Smooth muscle cell of bladder (primary cell): Measurements from ENCODE around the gene C1QTNF12. TPM values are rescaled to one million over a fixed set of nuclear protein-coding genes. Genes with fewer than 3 reads are reported as not detected.

Source experiments
- total RNA-seq: library from RNA; depleted of rRNA; stranded (reverse); fragments of >200 nt; gene quantifications from 2 replicates; pipeline ENCODE4 v1.2.3, GENCODE V29; 2014

The C1QTNF12 gene
- 0.83 and 1.3 TPM in 2 replicates for total RNA-seq

DNA sequence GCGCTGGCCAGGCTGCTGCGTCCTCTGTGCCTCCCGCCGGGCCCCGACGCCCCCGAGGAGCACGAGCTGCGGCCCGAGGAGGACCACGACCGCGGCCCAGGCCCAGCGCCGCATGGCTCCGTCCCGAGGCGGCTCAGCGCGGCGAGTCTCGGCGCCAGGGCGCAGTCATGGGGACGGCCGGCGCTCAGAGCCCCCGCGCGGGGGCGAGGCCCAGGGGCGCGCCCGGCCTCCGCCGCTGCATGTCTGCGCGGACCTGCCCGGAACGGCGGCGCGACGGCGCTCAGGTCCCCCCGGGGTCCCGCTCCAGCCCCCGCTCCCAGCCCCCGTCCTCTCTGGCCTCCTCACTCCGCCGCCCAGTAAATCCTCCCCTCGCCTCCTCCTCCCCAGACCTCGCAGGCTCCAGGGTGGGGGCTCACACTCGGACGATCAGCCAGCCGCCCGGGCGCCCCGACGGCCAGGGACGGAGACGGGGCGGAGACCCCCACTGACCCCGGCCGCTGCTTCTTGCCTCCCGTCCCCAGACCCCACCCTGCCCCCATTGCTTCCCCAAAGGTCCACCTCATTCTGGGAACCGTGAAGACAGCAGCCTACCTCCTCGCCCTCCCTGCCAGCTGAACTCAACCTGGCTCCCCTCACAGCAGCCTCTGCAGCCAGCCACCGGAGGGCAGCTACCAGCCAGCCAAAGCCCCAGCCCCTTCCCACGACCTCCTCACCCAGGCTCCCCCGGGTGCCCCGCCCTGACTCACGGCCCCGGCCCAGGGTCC lies at the start of gene C1QTNF12:
C1QTNF12 (minus strand) TSS at position 146 of the 764 bp plus-strand sequence; CDS start at position 114, 32 bp downstream.

DNA sequence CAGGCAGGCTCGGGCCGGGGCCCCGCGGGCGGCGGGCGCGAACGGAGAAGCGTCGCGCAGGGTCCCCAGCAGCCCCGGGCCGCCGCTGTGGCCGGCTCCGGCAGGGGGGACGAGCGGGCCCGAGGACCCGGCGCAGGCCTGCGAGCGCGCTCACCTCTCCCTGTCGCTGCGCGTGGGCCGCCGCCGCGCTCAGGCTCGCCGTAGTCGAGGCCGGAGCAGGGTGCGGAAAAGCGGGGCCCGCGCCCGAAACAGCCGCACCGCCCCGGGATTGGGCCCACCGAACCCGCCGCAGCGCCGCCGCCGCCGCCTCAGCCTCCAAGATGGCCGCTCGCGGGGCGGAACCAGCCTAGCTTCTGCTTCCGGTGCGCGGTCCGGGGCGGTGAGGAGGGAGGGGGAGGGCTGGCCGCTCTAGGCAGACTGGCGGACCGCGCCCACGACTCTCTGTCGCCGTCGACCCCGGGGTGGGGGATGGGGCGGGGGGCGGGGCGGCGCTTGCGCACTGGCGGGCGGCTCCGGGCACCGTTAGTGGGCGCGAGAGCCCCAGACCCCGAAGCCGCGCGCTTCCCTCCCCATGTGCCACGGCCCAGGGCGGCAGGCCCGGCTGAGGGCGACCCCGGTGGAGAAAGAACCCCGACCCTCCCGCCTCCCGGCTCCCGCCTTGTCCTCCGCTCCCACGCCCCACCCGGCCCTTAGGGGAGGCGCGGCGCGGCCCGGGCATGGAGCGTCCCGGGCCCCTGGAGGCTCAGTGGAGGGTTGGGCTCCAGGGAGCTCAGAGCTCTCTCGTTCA lies 27.2 kb upstream of the C1QTNF12 start, which contains the start of gene UBE2J2:
UBE2J2 (minus strand) TSS at position 343 of the 787 bp plus-strand sequence. CDS start 5,862 bp downstream, outside the sequence.

DNA sequence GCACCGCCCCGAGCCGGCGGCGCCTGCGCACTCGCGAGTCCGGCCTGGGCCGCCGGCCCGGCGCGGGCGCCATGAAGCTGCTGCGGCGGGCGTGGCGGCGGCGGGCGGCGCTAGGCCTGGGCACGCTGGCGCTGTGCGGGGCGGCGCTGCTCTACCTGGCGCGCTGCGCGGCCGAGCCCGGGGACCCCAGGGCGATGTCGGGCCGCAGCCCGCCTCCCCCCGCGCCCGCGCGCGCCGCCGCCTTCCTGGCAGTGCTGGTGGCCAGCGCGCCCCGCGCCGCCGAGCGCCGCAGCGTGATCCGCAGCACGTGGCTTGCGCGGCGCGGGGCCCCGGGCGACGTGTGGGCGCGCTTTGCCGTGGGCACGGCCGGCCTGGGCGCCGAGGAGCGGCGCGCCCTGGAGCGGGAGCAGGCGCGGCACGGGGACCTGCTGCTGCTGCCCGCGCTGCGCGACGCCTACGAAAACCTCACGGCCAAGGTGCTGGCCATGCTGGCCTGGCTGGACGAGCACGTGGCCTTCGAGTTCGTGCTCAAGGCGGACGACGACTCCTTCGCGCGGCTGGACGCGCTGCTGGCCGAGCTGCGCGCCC lies 14.2 kb downstream of the C1QTNF12 start, which contains the start of gene B3GALT6:
B3GALT6 (plus strand) TSS at position 30 of the 588 bp plus-strand sequence; CDS start at position 72, 42 bp downstream.

DNA sequence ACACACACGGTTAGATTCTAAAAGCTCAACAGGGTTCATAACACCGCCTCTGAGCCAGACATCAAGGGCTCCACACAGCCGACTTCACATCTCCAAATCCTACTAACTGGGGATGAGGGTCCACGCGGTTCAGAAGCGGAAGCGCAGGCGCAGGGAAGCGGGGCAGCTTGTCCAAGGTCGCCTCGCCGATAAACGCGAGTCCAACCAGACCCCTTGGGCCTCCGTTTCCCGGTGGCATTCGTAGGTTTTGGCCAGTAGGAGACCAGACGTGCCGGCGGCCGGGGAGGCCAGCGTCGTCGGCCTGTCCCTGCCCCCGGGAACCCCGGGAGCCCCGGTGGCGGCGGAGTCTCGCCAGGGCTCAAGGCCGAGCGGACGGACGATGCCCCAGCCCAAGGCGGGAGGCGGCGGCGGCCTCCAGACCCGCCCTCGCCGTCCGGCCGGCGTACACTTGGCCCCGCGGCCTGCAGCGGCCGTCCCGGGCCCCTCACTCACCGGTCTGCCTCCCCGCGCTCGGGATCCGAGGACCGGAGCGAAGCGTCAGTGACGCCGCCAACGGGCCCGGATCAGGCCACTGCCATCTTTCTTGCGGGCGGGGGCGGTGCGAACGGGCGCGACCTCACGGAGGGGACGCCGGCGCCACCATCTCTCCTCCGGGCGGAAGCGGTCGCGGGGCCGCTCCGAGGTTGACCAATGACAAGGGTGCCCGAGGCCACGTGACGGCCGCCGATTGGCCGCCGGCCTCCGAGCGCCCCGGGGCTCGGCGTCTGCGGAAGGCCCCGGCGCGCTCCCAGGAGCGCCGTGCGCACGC lies 14.9 kb downstream of the C1QTNF12 start, which contains the start of gene SDF4:
SDF4 (minus strand) TSS at position 602 of the 808 bp plus-strand sequence. CDS start 3,229 bp downstream, outside the sequence.

DNA sequence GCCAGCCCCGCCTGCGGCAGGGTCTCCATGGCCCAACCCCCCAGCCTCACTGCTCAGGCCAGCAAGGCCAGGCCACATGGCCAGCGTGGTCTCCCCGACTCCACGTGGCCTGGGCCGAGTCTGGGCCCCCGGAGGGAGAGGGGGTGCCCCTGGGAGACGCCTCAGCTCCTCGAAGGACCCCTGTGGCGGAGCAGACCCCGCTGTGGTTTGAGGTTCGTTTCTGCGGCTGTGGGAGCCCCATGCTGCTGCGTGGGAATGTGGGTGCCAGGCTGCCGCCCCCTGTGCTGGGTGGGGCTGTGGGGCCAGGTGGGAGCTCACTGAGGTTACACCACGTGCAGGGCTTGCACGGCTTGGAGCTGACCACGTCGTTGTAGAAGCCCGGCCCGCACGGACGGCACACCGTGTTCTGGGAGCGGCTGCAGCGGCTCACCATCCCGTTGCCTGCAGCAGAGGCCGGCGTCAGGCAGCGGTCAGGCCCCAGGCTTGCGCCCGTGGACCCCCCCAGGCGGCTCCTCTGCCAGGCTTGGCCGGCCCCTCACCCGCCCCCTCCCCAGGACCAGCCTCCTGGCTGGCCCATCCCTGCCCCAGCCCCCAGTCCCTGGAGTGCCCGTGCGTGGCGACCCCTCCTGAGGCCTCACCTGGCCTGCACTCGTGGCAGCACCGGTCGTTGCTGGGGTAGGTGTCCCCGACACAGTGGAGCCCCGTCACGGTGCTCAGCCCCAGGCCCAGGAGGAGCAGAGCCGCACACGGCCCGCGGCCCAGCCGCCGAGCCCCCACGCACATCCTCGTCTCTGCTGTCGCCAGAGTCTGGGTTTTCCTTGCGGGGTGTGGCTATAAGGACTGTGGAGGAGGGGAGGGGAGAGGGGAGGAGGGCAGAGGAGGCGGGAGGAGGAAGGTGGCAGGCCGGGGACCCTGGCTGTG lies 32.9 kb downstream of the C1QTNF12 start, which contains the start of gene TNFRSF4:
TNFRSF4 (minus strand) TSS at position 809 of the 921 bp plus-strand sequence; CDS start at position 783, 26 bp downstream.

DNA sequence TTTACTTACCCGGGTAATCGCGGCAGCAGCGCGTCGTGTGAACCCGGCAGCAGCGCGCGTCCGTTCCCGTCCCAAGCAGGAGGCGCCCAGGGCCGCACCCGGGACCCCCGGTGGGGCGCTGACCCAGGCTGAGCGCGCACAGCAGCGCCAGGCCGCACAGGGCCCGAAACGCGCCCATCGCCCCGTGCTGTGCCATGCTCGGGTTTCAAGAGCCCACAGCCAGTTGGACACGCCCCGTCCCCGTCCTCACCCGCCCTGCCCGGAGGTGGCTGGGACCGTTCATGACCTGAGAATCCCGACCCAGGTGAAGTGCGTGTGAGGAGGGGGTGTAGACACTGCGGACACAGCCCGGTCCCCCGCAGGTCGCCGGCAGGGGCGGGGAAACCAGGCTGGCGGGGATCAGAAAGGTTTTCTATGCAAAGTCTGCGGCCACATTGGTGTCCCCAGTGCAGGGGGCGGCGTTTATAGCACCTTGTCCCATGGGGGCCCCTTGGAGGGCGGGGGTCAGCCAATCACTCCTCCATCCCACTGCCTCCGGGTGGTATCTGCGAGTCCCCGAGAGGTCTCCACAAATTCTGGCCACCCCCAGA lies 40.1 kb downstream of the C1QTNF12 start, which contains the start of gene TNFRSF18:
TNFRSF18 (minus strand) TSS at position 217 of the 590 bp plus-strand sequence; CDS start at position 196, 21 bp downstream.

Other genes starting within 250 kb of the C1QTNF12 start
- 0.85 and 8.0 TPM in 2 replicates for gene HES4, start 246.6 kb downstream of the C1QTNF12 start, total RNA-seq
- 103 and 131 TPM in 2 replicates for gene ISG15, start 233.2 kb downstream of the C1QTNF12 start, total RNA-seq
- 30.9 and 42.0 TPM in 2 replicates for gene AGRN, start 226.6 kb downstream of the C1QTNF12 start, total RNA-seq
- gene RNF223, start 172.4 kb downstream of the C1QTNF12 start, total RNA-seq, result not detected in 2 replicates
- gene C1orf159, start 130.6 kb downstream of the C1QTNF12 start, total RNA-seq, result 3.8 and 4.0 TPM in 2 replicates
- gene TTLL10, start 72.8 kb downstream of the C1QTNF12 start, total RNA-seq, result not detected in 2 replicates
- 0.55 TPM in 1 of 2 replicates, not detected in the other for gene TNFRSF18, start 40.1 kb downstream of the C1QTNF12 start, total RNA-seq
- gene TNFRSF4, start 32.6 kb downstream of the C1QTNF12 start, total RNA-seq, result 0.14 and 0.18 TPM in 2 replicates
- gene SDF4, start 14.7 kb downstream of the C1QTNF12 start, total RNA-seq, result 117 and 125 TPM in 2 replicates
- 16.2 and 21.7 TPM in 2 replicates for gene B3GALT6, start 14.5 kb downstream of the C1QTNF12 start, total RNA-seq
- gene UBE2J2, start 27.1 kb upstream of the C1QTNF12 start, total RNA-seq, result 34.0 and 44.7 TPM in 2 replicates
- 0.71 and 0.74 TPM in 2 replicates for gene SCNN1D, start 33.7 kb upstream of the C1QTNF12 start, total RNA-seq
- gene ACAP3, start 61.2 kb upstream of the C1QTNF12 start, total RNA-seq, result 19.2 and 25.7 TPM in 2 replicates
- 9.2 and 12.0 TPM in 2 replicates for gene PUSL1, start 61.9 kb upstream of the C1QTNF12 start, total RNA-seq
- 47.5 and 50.3 TPM in 2 replicates for gene INTS11, start 77.9 kb upstream of the C1QTNF12 start, total RNA-seq
- 7.0 and 9.1 TPM in 2 replicates for gene CPTP, start 78.1 kb upstream of the C1QTNF12 start, total RNA-seq
- gene TAS1R3, start 84.6 kb upstream of the C1QTNF12 start, total RNA-seq, result 0.14 and 0.18 TPM in 2 replicates
- 48.4 and 72.1 TPM in 2 replicates for gene DVL1, start 102.7 kb upstream of the C1QTNF12 start, total RNA-seq
- 236 and 258 TPM in 2 replicates for gene MXRA8, start 111.8 kb upstream of the C1QTNF12 start, total RNA-seq
- gene AURKAIP1, start 128.5 kb upstream of the C1QTNF12 start, total RNA-seq, result 93.0 and 96.6 TPM in 2 replicates
- gene CCNL2, start 152.6 kb upstream of the C1QTNF12 start, total RNA-seq, result 103 and 153 TPM in 2 replicates
- 95.4 and 96.7 TPM in 2 replicates for gene MRPL20, start 160.6 kb upstream of the C1QTNF12 start, total RNA-seq
- 0.28 and 0.46 TPM in 2 replicates for gene ANKRD65, start 174.6 kb upstream of the C1QTNF12 start, total RNA-seq
- 2.8 and 3.7 TPM in 2 replicates for gene VWA1, start 189.0 kb upstream of the C1QTNF12 start, total RNA-seq
- gene ATAD3C, start 203.0 kb upstream of the C1QTNF12 start, total RNA-seq, result not detected in 2 replicates
- 12.8 TPM in 2 replicates for gene ATAD3B, start 225.0 kb upstream of the C1QTNF12 start, total RNA-seq